GM12892 (cell line): ENCODE measurements around the gene G2E3.

Source experiments
- POLR2AphosphoS5 ChIP-seq: IDR thresholded peaks from 2 replicates; pipeline ENCODE4 v1.6.1; 2011; ENCODE audit warnings: low read depth, low read length, control low read depth
- TAF1 ChIP-seq: IDR thresholded peaks from 2 replicates; pipeline ENCODE4 v1.6.1; 2011; ENCODE audit warnings: low read depth, mild to moderate bottlenecking, control low read depth, low read length, borderline replicate concordance

DNA sequence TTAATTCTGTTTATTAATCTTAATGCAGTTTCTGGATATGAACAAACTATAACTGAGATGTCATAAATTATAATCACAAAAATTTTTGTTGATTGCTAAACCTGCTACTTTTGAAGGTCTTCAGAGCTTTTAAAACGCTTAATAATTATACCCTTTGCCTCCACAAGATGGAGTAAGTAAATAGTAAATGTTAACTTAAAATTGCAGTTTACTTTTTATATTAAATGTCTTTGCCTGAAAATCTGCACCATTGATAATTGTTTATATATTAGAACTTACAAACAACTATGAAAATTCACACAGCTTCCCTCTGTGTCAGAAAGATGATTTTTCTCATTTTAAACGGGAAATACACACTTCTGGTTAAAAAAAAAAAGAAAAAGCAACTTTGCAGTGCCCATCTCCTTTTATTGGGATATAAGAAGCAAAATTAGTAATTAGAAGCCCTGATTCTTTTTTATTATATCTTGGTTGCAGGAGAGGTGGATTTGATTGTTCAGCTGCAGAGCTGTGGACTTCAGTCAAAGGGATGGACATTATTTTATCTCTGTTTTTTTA lies 98.7 kb downstream of the G2E3 start:
- TF ChIP-seq TAF1 (no peak), POLR2AphosphoS5 (no peak)
